GM18508 (cell line): ENCODE data around the gene IMMP2L.

ENCODE experiments used
- ATAC-seq: cut with Tn5 transposase; IDR thresholded peaks from one replicate; pipeline ENCODE4 v1.9.1; 2021; ENCODE audit warnings: moderate number of reproducible peaks; ENCODE audit not compliant: insufficient read depth, unreplicated experiment

IMMP2L gene

GRCh38 chr7:110863258-110863657, 699.0 kb downstream of the IMMP2L start:
- ATAC-seq, result no peak

GRCh38 chr7:110861163-110861562, 701.1 kb downstream of the IMMP2L start:
- no peak for ATAC-seq

GRCh38 chr7:110857106-110857505, 705.2 kb downstream of the IMMP2L start:
- no peak for ATAC-seq

- no peak for ATAC-seq
Observed at GRCh38 chr7:110856704-110857103, 705.6 kb downstream of the IMMP2L start.

- no peak for ATAC-seq
Observed at GRCh38 chr7:110854651-110855050, 707.6 kb downstream of the IMMP2L start.

- ATAC-seq, result no peak
Observed at GRCh38 chr7:110854166-110854565, 708.1 kb downstream of the IMMP2L start.

GRCh38 chr7:110853263-110853662, 709.0 kb downstream of the IMMP2L start:
- ATAC-seq, result no peak

GRCh38 chr7:110852156-110852940, 709.9 kb downstream of the IMMP2L start:
- no peak for ATAC-seq

- ATAC-seq, result no peak
Observed at GRCh38 chr7:110850224-110850623, 712.1 kb downstream of the IMMP2L start.

- ATAC-seq, result no peak
Observed at GRCh38 chr7:110842796-110843195, 719.5 kb downstream of the IMMP2L start.

- no peak for ATAC-seq
Observed at GRCh38 chr7:110841840-110842545, 720.3 kb downstream of the IMMP2L start.

- no peak for ATAC-seq
Observed at GRCh38 chr7:110839866-110840265, 722.4 kb downstream of the IMMP2L start.

GRCh38 chr7:110835849-110836248, 726.4 kb downstream of the IMMP2L start:
- no peak for ATAC-seq

GRCh38 chr7:110835218-110835617, 727.1 kb downstream of the IMMP2L start:
- no peak for ATAC-seq

GRCh38 chr7:110831419-110831818, 730.9 kb downstream of the IMMP2L start:
- ATAC-seq, result no peak

- no peak for ATAC-seq
Observed at GRCh38 chr7:110830778-110831177, 731.5 kb downstream of the IMMP2L start.

- no peak for ATAC-seq
Observed at GRCh38 chr7:110827936-110828335, 734.4 kb downstream of the IMMP2L start.

GRCh38 chr7:110827287-110827855, 734.9 kb downstream of the IMMP2L start:
- no peak for ATAC-seq

GRCh38 chr7:110813986-110814385, 748.3 kb downstream of the IMMP2L start:
- ATAC-seq, result no peak

GRCh38 chr7:110809832-110810231, 752.5 kb downstream of the IMMP2L start:
- ATAC-seq, result no peak

GRCh38 chr7:110808361-110808760, 753.9 kb downstream of the IMMP2L start:
- no peak for ATAC-seq
